Anterior cingulate cortex (tissue), 58 donors: ENCODE measurements around the gene TCOF1.

Source experiments
- DNase-seq, 58 donors: peaks; one replicate each; lab custom pipeline; 2025; lab: John Stamatoyannopoulos, UW

TCOF1 gene

DNA sequence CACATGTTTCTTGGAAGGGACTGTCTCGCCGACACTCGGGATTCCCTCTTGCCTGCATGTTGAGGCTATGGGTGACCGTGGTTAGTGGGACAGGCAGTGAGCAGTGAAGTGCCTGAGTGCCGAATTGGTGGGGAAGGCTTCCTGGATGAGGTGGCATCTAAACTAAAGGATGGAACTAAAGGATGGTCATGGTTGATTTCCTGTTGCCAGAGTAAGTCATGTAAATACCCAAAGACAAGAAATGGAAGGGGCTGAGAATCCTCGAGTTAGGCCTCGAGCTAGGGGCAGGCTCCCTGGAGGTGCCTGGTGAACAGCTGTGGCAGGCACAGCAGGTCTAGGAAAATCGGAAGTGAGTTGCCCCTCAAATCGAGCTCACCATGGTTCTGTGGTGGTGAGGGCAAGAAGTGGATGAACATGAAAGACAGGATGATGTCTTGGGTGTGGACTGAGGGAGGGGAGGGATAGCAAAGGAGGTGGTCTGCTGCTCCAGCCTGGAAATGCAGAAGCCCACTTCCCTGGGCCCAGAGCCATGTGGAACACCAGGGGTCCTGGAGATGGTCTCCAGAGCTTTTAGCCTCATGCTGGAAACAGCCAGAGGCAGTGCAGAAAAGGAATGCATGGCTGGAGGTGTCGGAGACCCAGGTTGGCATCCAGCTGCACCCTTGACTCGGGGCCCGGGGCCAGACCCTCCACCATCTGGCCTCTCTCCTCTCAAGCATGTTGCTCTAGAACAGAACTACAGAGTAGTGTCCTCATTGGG lies 43.0 kb downstream of the TCOF1 start:
- no peak for DNase-seq

DNA sequence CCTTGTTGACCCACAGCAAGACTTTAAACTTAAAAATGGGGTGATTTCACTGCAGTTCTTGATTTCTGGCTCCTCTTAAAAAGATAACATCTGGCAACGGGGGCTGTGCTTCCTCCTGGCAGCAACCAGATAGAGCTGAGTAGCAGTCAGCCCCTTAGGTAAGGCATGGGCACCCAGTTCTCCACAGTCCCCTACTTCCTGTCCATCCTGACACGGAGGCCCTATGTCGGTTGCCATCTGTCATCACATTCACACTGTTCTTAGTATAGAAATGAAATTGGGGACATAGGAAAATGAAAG lies 43.5 kb downstream of the TCOF1 start:
- peak in 2 of 58 donors; percentile 13 to 34 for DNase-seq

GRCh38 chr5:150401376-150402228 lies 44.1 kb downstream of the TCOF1 start:
- no peak for DNase-seq

GRCh38 chr5:150402229-150402773 lies 44.8 kb downstream of the TCOF1 start:
- no peak for DNase-seq

DNA sequence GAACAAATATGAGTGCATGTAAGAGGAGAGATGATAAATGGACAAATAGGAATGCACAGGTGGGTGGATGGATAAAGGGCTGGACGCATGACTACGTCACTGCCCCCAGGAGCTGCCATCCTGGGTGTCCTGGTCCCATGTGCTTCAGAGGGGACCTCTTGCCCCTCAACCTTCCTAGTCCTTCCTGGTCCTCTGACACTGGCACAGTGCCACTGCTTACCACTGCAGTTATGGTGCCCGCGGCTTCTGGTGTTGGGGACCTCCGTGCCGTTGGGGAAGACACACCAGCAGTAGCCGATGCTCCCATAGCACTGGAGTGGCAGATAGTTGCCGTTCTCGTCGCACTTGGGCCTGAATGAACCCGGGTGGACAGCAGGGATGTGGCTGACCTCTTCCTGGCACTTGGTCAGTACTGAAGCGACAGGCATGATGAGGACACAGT lies 45.4 kb downstream of the TCOF1 start:
- no peak for DNase-seq

DNA sequence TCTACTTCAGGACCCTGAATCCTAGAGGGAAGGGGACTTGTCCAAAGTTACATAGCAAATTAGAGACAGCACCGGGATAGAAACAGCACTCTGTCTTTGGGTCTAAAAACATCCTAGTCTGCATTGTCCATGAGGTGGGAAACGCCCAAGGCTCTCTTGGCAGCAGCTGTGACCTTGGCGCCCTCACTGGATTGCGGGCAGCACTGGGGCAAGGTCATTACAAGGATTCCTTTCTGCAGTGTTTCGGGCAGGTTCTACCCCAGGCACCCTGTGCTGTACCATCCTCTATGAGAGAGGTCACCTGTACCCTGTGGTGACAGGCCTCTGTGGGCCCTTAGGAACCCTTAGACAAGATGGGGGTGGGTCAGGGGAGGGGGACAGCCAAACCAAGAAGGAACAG lies 46.6 kb downstream of the TCOF1 start:
- DNase-seq: no peak

- DNase-seq: no peak
Measured at GRCh38 chr5:150404535-150404934, 47.0 kb downstream of the TCOF1 start.

GRCh38 chr5:150404941-150405816 lies 47.7 kb downstream of the TCOF1 start:
- DNase-seq: no peak

DNA sequence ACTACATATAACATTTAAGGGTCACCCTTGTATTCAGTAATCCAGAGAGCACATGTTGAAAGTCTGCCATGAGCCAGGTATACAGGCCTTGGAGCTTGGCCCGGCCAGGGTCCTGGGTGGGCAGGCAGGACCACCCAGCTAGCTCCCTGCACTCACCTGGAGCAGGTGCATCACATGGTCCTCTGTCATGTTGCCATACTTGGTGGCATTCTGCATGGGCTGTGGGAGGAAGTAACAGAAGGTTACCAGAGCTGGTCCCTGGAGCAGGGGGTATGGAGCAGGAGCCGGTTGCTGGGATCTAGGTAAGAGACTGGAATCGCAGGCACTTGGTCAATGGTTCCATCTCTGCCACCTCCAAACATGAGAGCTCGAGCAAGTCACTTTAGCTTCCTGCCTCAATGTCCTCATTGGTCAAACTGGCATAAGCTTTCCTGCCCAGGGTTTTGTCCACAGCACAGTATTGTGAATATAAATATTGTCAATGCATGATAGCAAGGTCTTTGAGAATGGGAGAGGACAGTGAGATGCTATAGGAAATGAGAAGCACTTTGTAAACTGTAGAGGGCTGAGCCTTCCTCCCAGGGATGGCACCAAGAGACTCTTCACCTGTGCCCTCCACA lies 48.7 kb downstream of the TCOF1 start:
- no peak for DNase-seq

- no peak for DNase-seq
Measured at GRCh38 chr5:150406723-150407095, 49.2 kb downstream of the TCOF1 start.

GRCh38 chr5:150407096-150407720 lies 49.7 kb downstream of the TCOF1 start:
- no peak for DNase-seq

DNA sequence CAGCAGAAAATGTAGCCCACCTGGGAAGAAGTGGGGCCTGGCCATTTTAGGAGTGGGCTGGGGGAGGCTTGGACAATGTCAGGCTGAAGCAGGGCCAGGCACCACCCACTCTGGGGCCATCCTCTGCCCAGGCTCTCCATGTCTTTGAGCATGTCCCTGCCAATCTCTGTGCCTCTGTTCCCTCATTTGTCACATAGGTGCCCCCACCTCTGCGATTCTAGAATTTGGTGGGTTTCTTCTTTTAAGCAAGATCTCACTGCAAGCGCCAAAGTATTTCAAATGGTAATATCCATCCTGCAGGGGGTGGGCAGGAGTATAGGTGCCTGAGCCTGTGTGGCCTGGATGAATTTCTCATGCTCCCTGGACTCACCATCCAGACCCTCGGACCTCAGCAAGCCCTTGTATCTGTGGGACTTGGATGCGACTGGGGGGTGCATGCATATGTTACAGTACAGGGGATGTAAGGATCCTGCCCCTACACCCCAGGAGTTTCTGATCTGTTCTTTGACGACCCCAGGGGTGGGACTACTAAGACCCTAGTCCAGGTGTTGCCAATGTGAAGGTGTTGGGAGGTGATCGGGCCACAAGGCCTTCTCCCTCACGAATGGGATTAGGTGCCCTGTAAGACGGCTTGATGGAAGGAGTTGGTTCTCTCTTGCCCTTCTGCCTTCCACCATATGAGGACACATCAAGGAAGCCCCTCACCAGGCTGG lies 50.9 kb downstream of the TCOF1 start:
- no peak for DNase-seq

GRCh38 chr5:150409638-150410523 lies 52.4 kb downstream of the TCOF1 start:
- DNase-seq: peak in 55 of 58 donors; percentile 22 to 95 (median 77)

- DNase-seq: peak in 46 of 58 donors; percentile 14 to 88 (median 47)
Measured at GRCh38 chr5:150410524-150411244, 53.2 kb downstream of the TCOF1 start.

DNA sequence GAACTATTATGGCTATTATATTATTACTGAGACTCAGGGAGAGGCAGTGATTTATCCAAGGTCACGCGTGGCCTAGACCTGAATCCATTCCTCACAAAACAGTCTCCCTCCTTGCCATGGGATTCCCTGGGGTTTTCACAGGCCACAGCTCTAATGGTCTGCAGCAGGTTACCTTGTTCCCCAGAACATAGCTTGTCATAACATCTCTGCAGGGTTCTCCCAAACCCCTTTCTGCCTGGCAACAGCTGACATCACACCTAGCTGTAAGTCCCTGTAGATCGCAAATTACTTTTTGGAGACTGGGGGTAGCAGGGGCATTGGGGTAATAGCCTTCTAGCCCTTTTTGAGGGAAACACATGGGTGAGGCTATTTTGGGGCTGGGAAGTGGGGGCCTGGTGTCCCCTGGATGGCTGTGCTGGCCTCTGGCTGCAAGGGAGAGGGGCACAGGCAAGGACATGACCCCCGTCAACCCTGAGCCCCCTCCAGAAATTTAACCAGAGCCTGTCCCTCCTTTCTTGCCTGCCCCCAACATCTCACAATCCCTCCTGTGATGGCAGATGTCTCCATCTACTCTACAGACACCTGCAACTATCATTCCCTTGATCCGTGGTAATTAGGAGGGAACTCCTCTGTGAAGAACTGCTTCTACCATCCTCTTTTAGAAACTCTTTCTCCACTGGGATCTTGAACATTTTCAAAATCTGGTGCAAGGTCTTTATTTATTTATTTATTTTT lies 53.9 kb downstream of the TCOF1 start:
- DNase-seq: peak in 14 of 58 donors; percentile 7 to 56 (median 22)
